Spinal cord (tissue), 10 donors: ENCODE results near the gene NPHP4. TPM values are rescaled to one million over a fixed set of nuclear protein-coding genes. Genes with fewer than 3 reads are reported as not detected.

Experiments
- DNase-seq, 6 donors: peaks; one replicate each; pipeline versions ENCODE4 v3.0.0 to v3.0.0-alpha.2; 2013 to 2015; ENCODE audit warnings: low spot score in 6 of 6, low read depth in 4 of 6
- H3K27ac ChIP-seq: one replicate; pipeline ENCODE4 v1.5.1; 2013; ENCODE audit warnings: low read depth, low read length, control low read depth
- H3K27me3 ChIP-seq: one replicate; pipeline ENCODE4 v1.6.1; 2013; ENCODE audit warnings: low read length; ENCODE audit not compliant: control insufficient read depth, insufficient read depth
- H3K36me3 ChIP-seq: one replicate; pipeline ENCODE4 v1.6.1; 2013; ENCODE audit warnings: low read length; ENCODE audit not compliant: control insufficient read depth, insufficient read depth
- H3K4me1 ChIP-seq: one replicate; pipeline ENCODE4 v1.6.1; 2013; ENCODE audit warnings: low read length; ENCODE audit not compliant: control insufficient read depth, insufficient read depth
- H3K4me3 ChIP-seq: one replicate; pipeline ENCODE4 v1.5.1; 2013; ENCODE audit warnings: low read depth, low read length, control low read depth
- H3K9me3 ChIP-seq: one replicate; pipeline ENCODE4 v1.6.1; 2013; ENCODE audit warnings: low read length; ENCODE audit not compliant: control insufficient read depth, insufficient read depth
- WGBS: methylation state at CpG from one replicate; pipeline ENCODE4 v1.1.5; 2013; ENCODE audit warnings: missing lambda C conversion rate; ENCODE audit not compliant: insufficient coverage; 5-methylcytosine and 5-hydroxymethylcytosine counted together
- polyA plus RNA-seq, 2 donors: library from polyadenylated mRNA; unstranded; fragments of 120-200 nt; gene quantifications; one replicate each; pipeline ENCODE4 v1.2.1, GENCODE V29; 2013; ENCODE audit not compliant: insufficient read length in 2 of 2
- total RNA-seq, 2 donors: library from RNA; depleted of rRNA in 1 of 2; stranded (reverse); fragments of 120-200 nt in 1 of 2; fragments of >200 nt in 1 of 2; gene quantifications; one replicate each; pipeline versions ENCODE4 v1.2.3 to v1.2.4, GENCODE V29; 2013 to 2014
- donor health status: healthy.

NPHP4 gene
- total and polyA plus RNA-seq, 4 donors: 8.0 to 19.2 (median 13.3) TPM

DNA sequence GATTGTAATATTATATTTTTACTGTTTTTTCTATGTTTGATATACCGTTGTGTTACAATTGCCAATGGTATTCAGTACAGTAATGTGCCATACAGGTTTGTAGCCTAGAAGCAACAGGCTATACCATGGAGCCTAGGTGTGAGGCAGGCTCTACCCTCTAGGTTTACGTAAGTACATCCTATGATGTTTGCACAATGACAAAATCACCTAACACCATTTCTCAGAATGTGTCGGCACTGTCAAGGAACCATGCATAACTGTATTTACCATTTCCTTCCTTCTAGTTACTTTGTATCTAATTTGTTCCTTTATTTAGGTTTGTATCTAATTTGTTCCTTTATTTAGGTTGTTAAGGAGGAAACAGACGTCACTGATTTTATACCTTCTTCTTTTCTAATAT lies 9.9 kb downstream of the NPHP4 start:
- Histone ChIP-seq H3K36me3 (peaks cover 49% of the 10 kb centered on the region), H3K27me3 (no peaks in the 10 kb centered on the region), H3K9me3 (no peaks in the 10 kb centered on the region), H3K4me3 (no peak overlapping the region), H3K27ac (no peak overlapping the region), H3K4me1 (peaks cover 7% of the 10 kb centered on the region)
- no peak for DNase-seq
- WGBS: no CpG with 5 or more reads among the region's 4 CpGs

DNA sequence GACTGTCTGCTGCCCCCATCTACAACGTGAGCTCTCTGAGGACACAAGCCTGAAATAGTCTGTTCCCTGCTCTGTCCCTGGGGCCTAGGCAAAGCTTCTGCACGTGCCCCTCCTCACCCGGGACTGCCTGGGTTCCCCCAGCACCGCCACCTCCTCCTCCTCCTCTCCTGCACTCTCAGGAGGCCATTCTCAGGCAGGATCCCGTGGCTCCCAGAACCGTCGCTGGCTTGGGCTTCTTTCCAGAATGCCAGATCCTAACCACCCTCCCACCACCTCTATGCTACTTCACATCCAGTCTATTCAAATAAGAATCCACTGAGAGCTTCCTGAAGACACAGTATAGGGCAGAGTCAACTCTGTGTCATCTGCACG lies 11.2 kb downstream of the NPHP4 start:
- Histone ChIP-seq H3K36me3 (peaks cover 61% of the 10 kb centered on the region), H3K27me3 (no peaks in the 10 kb centered on the region), H3K27ac (no peak overlapping the region), H3K4me1 (peaks cover 7% of the 10 kb centered on the region), H3K4me3 (no peak overlapping the region), H3K9me3 (no peaks in the 10 kb centered on the region)
- WGBS: 33% methylated on average over 7 of the region's 8 CpGs
- no peak for DNase-seq

DNA sequence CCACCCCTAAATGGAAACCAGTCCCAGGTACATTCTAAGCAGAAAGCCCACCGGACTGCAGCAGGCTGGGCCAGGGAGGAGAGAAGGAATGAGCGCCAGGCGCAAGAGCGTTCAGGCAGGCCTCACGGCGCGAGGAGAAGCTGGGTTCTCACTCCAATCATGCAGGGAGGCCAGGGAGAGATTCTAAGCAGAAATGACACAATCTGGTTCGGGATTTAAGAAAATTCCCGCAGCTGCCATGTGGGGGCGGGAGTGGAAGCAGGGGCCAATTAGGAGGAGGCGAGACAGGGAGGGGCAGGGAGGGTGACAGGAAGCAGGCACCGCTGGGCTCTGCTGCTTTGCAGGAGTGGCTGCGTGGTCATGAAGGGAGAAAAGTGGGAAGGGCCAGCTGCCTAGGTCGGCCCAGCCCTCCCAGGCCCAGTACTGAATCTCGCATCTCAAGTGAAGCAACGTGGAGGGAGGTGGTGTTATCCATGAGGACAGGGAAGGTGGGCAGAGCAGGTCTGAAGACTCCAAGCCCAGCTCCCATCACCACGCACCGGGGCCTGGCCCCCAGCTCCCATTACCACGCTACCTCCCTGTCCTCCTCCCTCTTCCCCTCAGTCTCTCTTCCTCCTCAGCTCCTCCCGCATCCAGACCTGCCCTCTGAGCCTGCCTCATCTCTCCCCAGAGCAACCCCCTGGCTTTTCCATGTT lies 11.8 kb downstream of the NPHP4 start:
- H3K27ac ChIP-seq: no peak overlapping the region
- no peaks in the 10 kb centered on the region for H3K9me3 ChIP-seq
- WGBS: 52% methylated on average over 18 of the region's 20 CpGs
- peaks cover 67% of the 10 kb centered on the region for H3K36me3 ChIP-seq
- peak in 1 of 6 donors; percentile 14 for DNase-seq
- H3K4me3 ChIP-seq: no peak overlapping the region
- no peaks in the 10 kb centered on the region for H3K27me3 ChIP-seq
- H3K4me1 ChIP-seq: peaks cover 7% of the 10 kb centered on the region

DNA sequence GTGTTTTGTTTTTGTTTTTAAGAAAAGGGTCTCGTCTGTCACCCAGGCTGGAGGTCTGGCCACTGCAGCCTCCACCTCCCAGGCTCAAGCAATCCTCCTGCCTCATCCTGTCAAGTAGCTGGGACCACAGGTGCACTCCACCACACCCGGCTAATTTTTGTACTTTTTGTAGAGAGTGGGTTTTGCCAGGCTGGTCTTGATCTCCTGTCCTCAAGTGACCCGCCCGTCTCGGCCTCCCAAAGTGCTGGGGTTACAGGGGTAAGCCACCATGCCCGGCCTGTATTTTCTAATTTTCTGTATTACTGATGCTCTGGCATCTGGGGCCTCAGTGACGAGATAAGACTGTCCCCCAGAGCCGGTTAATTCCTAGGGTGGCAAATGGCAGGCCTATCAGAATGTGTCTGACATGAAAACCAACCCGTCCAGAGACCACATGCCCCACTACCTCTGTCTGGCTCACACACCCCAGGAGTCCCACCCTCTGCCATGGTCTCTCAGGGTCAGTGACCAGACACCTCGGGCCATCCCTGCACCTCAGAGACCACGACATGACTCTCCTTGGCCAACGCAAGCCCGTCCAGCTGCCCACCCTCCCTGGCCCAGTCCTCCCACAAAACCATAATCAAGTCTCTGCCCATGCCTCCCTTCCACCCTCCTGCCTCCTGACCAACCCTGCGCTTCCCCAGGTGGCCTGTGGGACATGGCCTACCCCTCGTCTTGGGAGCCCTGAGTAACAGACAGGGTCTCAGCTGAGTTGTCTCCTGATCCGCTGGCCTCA lies 12.5 kb downstream of the NPHP4 start:
- Histone ChIP-seq H3K4me3 (no peak overlapping the region), H3K27me3 (no peaks in the 10 kb centered on the region), H3K4me1 (peaks cover 10% of the 10 kb centered on the region), H3K36me3 (peaks cover 63% of the 10 kb centered on the region), H3K9me3 (no peaks in the 10 kb centered on the region), H3K27ac (no peak overlapping the region)
- WGBS: 91% methylated on average over 15 of the region's 16 CpGs
- DNase-seq: no peak

DNA sequence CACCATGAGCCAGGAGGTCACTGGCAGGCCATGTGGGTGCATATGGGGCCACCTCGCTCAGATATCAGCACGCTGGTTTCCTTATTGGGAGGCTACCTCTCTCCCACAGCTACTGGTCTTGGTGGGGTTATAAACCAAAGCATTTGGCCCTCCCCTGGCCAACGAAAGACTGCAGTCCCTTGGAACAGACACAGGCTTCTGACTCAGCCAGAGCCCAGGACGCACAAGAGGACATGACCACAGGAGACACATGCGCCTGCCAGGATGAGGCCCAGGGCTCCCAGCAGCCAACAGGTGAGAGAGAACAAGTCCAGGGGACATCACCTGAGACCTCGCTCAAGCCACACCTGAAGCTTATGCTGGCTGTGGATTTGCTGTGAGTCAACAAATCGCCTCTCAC lies 13.8 kb downstream of the NPHP4 start:
- no peak for DNase-seq
- H3K27ac ChIP-seq: no peak overlapping the region

DNA sequence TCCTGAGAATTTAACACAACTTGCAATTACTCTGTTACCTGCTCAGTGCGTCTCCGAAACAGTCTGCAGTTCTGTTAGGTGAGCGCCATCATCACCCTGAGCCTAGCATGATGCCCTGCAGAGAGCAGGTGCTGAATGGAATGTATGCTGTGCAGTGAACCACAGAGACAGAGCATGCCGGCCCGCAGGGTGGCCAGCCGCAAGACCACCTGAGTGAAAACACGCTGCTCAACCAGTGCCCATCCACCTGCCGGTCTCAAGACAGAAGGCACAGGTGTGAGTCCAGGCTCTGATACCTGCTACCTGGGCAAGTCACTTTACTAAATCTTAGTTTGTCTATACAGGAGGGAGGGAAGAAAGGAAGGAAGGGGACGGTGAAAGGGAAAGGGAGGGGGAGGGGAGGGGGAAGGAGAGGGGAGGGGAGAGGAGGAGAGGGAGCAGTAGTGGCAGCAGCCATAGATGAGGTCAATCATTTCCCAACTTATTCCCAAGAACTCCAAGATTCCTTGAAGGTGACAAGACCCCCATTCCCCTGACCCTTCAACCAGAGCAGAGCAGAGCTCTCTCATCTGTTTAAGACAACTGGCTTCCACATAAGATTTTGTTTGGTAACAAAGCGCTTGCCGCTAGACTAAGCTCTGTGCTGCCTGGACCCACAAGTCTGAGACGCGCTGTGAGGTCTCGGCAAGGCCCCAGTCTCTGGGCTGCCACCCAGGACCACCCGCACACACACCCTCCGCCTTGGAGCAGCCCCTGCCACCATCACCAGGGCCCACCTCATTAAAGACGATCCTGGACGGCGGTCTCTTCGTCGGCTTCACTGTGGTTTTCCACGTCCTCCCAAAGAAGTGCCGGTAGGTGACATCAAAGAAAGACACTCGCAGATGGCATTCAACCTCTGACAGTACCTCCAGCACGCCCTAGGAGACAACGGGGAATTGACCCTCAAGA lies 14.5 kb downstream of the NPHP4 start:
- peaks cover 21% of the 10 kb centered on the region for H3K4me1 ChIP-seq
- H3K4me3 ChIP-seq: no peak overlapping the region
- no peak for DNase-seq
- H3K9me3 ChIP-seq: no peaks in the 10 kb centered on the region
- 83% methylated on average over 23 of the region's 26 CpGs for WGBS
- H3K36me3 ChIP-seq: peaks cover 70% of the 10 kb centered on the region
- H3K27me3 ChIP-seq: no peaks in the 10 kb centered on the region
- H3K27ac ChIP-seq: no peak overlapping the region

More for the DNA sequence above, 13.8 kb downstream of the NPHP4 start:
- peaks cover 21% of the 10 kb centered on the region for H3K4me1 ChIP-seq
- H3K4me3 ChIP-seq: no peak overlapping the region
- 90% methylated on average over 4 of the region's 7 CpGs for WGBS
- peaks cover 67% of the 10 kb centered on the region for H3K36me3 ChIP-seq
- H3K27me3 ChIP-seq: no peaks in the 10 kb centered on the region
- no peaks in the 10 kb centered on the region for H3K9me3 ChIP-seq

DNA sequence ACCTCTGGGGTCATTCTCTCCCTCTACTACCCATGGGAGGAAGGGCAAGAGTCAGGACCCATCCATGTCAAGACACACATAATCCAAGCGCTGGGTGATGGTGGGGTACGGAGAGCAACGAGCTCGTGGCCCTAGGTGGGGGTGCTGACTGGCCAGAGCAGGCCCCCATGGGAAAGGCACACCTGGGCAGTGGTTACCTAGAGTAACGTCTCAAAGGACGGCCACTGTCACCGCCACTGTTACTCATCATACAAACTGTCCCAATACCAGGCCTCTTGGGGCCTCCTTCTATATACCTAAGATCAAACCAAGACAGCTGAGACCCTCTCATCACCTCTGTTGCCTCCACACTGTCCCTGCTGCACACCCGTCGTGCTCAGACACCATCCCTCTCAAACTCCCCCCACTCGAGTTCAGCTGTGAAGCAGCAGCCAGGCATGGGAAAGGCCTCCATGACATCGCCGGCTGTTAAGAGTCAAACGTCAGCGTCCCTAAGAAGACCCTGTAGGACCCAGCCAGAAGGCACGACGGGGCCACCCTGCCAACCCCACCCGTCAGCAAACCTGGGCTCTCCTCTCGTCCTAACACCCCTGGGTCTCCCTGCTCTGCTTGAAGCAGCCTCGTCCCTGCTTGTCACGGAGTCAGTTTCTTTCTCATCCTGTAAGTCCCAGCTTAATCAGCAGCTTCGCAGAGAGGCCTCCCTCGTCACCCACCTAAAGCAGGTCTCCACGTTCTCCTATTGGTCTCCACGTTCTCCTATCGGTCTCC lies 15.3 kb downstream of the NPHP4 start:
- peaks cover 74% of the 10 kb centered on the region for H3K36me3 ChIP-seq
- H3K27ac ChIP-seq: no peak overlapping the region
- DNase-seq: no peak
- H3K9me3 ChIP-seq: no peaks in the 10 kb centered on the region
- H3K4me1 ChIP-seq: peaks cover 21% of the 10 kb centered on the region
- no peaks in the 10 kb centered on the region for H3K27me3 ChIP-seq
- WGBS: 91% methylated on average over 25 of the region's 25 CpGs
- no peak overlapping the region for H3K4me3 ChIP-seq

DNA sequence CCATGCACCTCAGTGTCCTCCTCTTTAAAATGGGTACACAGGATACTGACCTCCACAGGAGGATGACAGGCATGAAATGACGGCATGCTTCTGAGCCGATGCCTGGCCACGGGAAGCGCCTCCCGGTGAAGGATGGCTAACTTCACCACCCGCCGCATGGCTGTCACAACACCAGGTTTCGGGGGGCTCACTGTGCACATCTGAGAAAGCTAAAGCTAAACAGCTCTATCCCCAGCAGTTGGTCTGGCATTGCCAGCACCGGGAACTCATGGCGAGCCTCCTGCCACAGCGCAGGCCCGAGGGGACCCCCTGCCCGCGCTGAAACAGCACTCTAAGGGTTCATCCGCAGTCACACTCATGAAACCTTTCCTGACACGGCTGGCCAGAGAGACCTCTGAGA lies 16.0 kb downstream of the NPHP4 start:
- Histone ChIP-seq H3K9me3 (no peaks in the 10 kb centered on the region), H3K27me3 (no peaks in the 10 kb centered on the region), H3K27ac (no peak overlapping the region), H3K4me1 (peaks cover 21% of the 10 kb centered on the region), H3K4me3 (no peak overlapping the region), H3K36me3 (peaks cover 75% of the 10 kb centered on the region)
- DNase-seq: no peak
- 93% methylated on average over 16 of the region's 16 CpGs for WGBS
